ENCODE data around the gene ESRRB.

ESRRB gene

DNA sequence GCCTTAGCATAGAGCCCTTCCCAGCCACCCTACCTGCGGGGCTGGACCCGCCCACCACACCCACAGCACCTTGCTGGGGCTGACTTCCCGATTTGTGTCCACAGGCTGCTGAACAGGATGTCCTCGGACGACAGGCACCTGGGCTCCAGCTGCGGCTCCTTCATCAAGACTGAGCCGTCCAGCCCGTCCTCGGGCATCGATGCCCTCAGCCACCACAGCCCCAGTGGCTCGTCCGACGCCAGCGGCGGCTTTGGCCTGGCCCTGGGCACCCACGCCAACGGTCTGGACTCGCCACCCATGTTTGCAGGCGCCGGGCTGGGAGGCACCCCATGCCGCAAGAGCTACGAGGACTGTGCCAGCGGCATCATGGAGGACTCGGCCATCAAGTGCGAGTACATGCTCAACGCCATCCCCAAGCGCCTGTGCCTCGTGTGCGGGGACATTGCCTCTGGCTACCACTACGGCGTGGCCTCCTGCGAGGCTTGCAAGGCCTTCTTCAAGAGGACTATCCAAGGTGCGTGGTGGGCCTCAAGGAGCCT, 63.4 kb downstream of the ESRRB start:
- Histone ChIP-seq H2BK5ac (ENCODE audit: low read length) (peak overlapping the region; percentile 13), H2BK12ac (ENCODE audit: low read length) (peak overlapping the region; percentile 84), H4K8ac (ENCODE audit: low read depth, low read length) (no peak overlapping the region), H2BK15ac (ENCODE audit: low read length) (no peak overlapping the region), H3K27ac (replicated peaks; ENCODE audit: low read length) (no peak overlapping the region), H3K9me3 (replicated peaks in 1 of 2; ENCODE audit: control insufficient read depth in 2 of 2, insufficient read depth in 1 of 2, low read depth in 1 of 2, low read length in 2 of 2) (no peaks in the 10 kb centered on the region), H3K79me1 (ENCODE audit: low read depth, low read length) (no peaks in the 10 kb centered on the region), H2AFZ (ENCODE audit: low read length) (no peak overlapping the region), H3K18ac (ENCODE audit: low read length) (peak overlapping the region; percentile 64), H3K9ac (ENCODE audit: low read depth, low read length, poor library complexity) (no peak overlapping the region), H2BK120ac (ENCODE audit: low read depth, low read length) (no peak overlapping the region), H3K27me3 (ENCODE audit: control insufficient read depth in 3 of 3, insufficient read depth in 3 of 3, low read depth in 1 of 3, low read length in 3 of 3) (no peaks in the 10 kb centered on the region), H4K91ac (ENCODE audit: low read depth, low read length, poor library complexity) (no peak overlapping the region), H3K36me3 (replicated peaks in 1 of 2; ENCODE audit: control insufficient read depth in 2 of 2, insufficient read depth in 2 of 2, low read length in 2 of 2) (no peaks in the 10 kb centered on the region), H3K4ac (ENCODE audit: low read length) (no peak overlapping the region), H3K14ac (ENCODE audit: low read length) (peak overlapping the region; percentile 97), H3K4me1 (ENCODE audit: control insufficient read depth in 2 of 2, insufficient read depth in 1 of 2, low read depth in 1 of 2, low read length in 2 of 2) (peaks cover 0 to 3% of the 10 kb centered on the region in 2 donors), H3K4me3 (ENCODE audit: low read length in 2 of 2) (no peak overlapping the region), H3K4me2 (ENCODE audit: insufficient read depth, low read length, poor library complexity, severe bottlenecking) (no peak overlapping the region), H3K23ac (ENCODE audit: low read depth, low read length, poor library complexity) (peak overlapping the region; percentile 89), H2AK5ac (ENCODE audit: low read depth, low read length) (peak overlapping the region; percentile 46)
- no peak for DNase-seq (ENCODE audit: low spot score)
- WGBS, 2 donors (ENCODE audit: extremely low coverage in 2 of 2, insufficient read length in 2 of 2, insufficient replicate concordance in 1 of 2) = no CpG with 5 or more reads among the region's 33 CpGs

- Histone ChIP-seq H3K14ac (ENCODE audit: low read length) (no peak overlapping the region), H2BK120ac (ENCODE audit: low read depth, low read length) (no peak overlapping the region), H3K27me3 (ENCODE audit: control insufficient read depth in 3 of 3, insufficient read depth in 3 of 3, low read depth in 1 of 3, low read length in 3 of 3) (no peaks in the 10 kb centered on the region), H3K9ac (ENCODE audit: low read depth, low read length, poor library complexity) (no peak overlapping the region), H3K4me2 (ENCODE audit: insufficient read depth, low read length, poor library complexity, severe bottlenecking) (no peak overlapping the region), H2AK5ac (ENCODE audit: low read depth, low read length) (no peak overlapping the region), H3K9me3 (replicated peaks in 1 of 2; ENCODE audit: control insufficient read depth in 2 of 2, insufficient read depth in 1 of 2, low read depth in 1 of 2, low read length in 2 of 2) (no peaks in the 10 kb centered on the region), H3K23ac (ENCODE audit: low read depth, low read length, poor library complexity) (no peak overlapping the region), H3K27ac (replicated peaks; ENCODE audit: low read length) (no peak overlapping the region), H3K4ac (ENCODE audit: low read length) (no peak overlapping the region), H4K8ac (ENCODE audit: low read depth, low read length) (no peak overlapping the region), H3K4me3 (ENCODE audit: low read length in 2 of 2) (no peak overlapping the region), H2BK15ac (ENCODE audit: low read length) (no peak overlapping the region), H2BK12ac (ENCODE audit: low read length) (no peak overlapping the region), H3K79me1 (ENCODE audit: low read depth, low read length) (no peaks in the 10 kb centered on the region), H2BK5ac (ENCODE audit: low read length) (no peak overlapping the region), H3K4me1 (ENCODE audit: control insufficient read depth in 2 of 2, insufficient read depth in 1 of 2, low read depth in 1 of 2, low read length in 2 of 2) (peaks cover 0 to 7% of the 10 kb centered on the region in 2 donors), H3K18ac (ENCODE audit: low read length) (no peak overlapping the region), H3K36me3 (replicated peaks in 1 of 2; ENCODE audit: control insufficient read depth in 2 of 2, insufficient read depth in 2 of 2, low read length in 2 of 2) (no peaks in the 10 kb centered on the region), H4K91ac (ENCODE audit: low read depth, low read length, poor library complexity) (no peak overlapping the region), H2AFZ (ENCODE audit: low read length) (no peak overlapping the region)
- WGBS, 2 donors (ENCODE audit: extremely low coverage in 2 of 2, insufficient read length in 2 of 2, insufficient replicate concordance in 1 of 2) = no CpG with 5 or more reads among the region's 2 CpGs
- DNase-seq (ENCODE audit: low spot score) = no peak
Measured at GRCh38 chr14:76446486-76446885, 70.5 kb downstream of the ESRRB start.

DNA sequence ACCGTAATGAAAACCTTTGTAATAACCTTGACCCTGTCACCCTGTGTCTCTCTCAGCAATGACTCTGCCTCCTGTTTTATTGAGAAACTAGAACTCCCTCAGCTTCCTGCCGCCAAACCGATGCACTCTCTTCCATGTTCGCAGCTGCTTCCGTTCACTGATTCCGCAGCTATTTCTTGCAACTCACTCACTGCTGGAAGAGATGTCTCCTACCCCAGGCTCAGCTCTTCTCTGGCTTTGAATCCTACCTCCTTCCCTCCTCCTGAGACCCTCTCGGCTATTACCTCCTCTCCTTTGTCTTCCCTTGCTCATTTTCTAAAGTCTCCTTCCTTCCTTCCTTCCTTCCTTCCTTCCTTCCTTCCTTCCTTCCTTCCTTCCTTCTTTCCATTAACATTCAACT, 71.0 kb downstream of the ESRRB start:
- Histone ChIP-seq H2BK12ac (ENCODE audit: low read length) (no peak overlapping the region), H3K4ac (ENCODE audit: low read length) (no peak overlapping the region), H3K14ac (ENCODE audit: low read length) (no peak overlapping the region), H3K27ac (replicated peaks; ENCODE audit: low read length) (no peak overlapping the region), H3K23ac (ENCODE audit: low read depth, low read length, poor library complexity) (no peak overlapping the region), H3K18ac (ENCODE audit: low read length) (no peak overlapping the region), H3K36me3 (replicated peaks in 1 of 2; ENCODE audit: control insufficient read depth in 2 of 2, insufficient read depth in 2 of 2, low read length in 2 of 2) (no peaks in the 10 kb centered on the region), H2BK5ac (ENCODE audit: low read length) (no peak overlapping the region), H3K9me3 (replicated peaks in 1 of 2; ENCODE audit: control insufficient read depth in 2 of 2, insufficient read depth in 1 of 2, low read depth in 1 of 2, low read length in 2 of 2) (no peaks in the 10 kb centered on the region), H3K4me1 (ENCODE audit: control insufficient read depth in 2 of 2, insufficient read depth in 1 of 2, low read depth in 1 of 2, low read length in 2 of 2) (peaks cover 0 to 7% of the 10 kb centered on the region in 2 donors), H3K4me2 (ENCODE audit: insufficient read depth, low read length, poor library complexity, severe bottlenecking) (no peak overlapping the region), H3K9ac (ENCODE audit: low read depth, low read length, poor library complexity) (no peak overlapping the region), H3K79me1 (ENCODE audit: low read depth, low read length) (no peaks in the 10 kb centered on the region), H4K91ac (ENCODE audit: low read depth, low read length, poor library complexity) (no peak overlapping the region), H2AFZ (ENCODE audit: low read length) (no peak overlapping the region), H2BK120ac (ENCODE audit: low read depth, low read length) (no peak overlapping the region), H3K27me3 (ENCODE audit: control insufficient read depth in 3 of 3, insufficient read depth in 3 of 3, low read depth in 1 of 3, low read length in 3 of 3) (no peaks in the 10 kb centered on the region), H4K8ac (ENCODE audit: low read depth, low read length) (no peak overlapping the region), H3K4me3 (ENCODE audit: low read length in 2 of 2) (no peak overlapping the region), H2AK5ac (ENCODE audit: low read depth, low read length) (no peak overlapping the region), H2BK15ac (ENCODE audit: low read length) (no peak overlapping the region)
- WGBS, 2 donors (ENCODE audit: extremely low coverage in 2 of 2, insufficient read length in 2 of 2, insufficient replicate concordance in 1 of 2) = no CpG with 5 or more reads among the region's 7 CpGs
- DNase-seq (ENCODE audit: low spot score) = no peak

DNA sequence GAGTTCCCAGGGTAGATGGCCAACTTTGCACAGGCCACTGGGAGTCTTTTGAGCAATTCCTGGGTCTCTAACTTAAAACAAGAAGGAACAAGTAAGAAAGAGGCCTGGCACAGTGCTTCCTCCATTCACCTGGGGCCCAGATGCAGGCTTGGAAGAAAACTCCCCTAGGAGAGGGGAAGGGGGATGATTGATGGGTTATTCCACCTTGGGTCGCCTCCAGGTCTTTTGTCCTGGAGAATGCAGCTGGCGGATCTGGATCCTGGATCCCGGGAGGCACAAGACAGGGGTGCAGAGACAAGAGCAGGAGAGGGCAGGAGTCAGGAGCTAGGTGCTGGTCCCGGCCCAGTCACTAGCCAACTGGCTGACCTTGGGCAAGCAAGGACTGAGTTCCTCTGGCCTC, 74.5 kb downstream of the ESRRB start:
- Histone ChIP-seq H3K9me3 (replicated peaks in 1 of 2; ENCODE audit: control insufficient read depth in 2 of 2, insufficient read depth in 1 of 2, low read depth in 1 of 2, low read length in 2 of 2) (no peaks in the 10 kb centered on the region), H3K27ac (replicated peaks; ENCODE audit: low read length) (no peak overlapping the region), H3K14ac (ENCODE audit: low read length) (no peak overlapping the region), H2AK5ac (ENCODE audit: low read depth, low read length) (peak overlapping the region; percentile 33), H2AFZ (ENCODE audit: low read length) (no peak overlapping the region), H3K18ac (ENCODE audit: low read length) (peak overlapping the region; percentile 52), H3K36me3 (replicated peaks in 1 of 2; ENCODE audit: control insufficient read depth in 2 of 2, insufficient read depth in 2 of 2, low read length in 2 of 2) (no peaks in the 10 kb centered on the region), H4K8ac (ENCODE audit: low read depth, low read length) (no peak overlapping the region), H3K4ac (ENCODE audit: low read length) (no peak overlapping the region), H4K91ac (ENCODE audit: low read depth, low read length, poor library complexity) (no peak overlapping the region), H2BK12ac (ENCODE audit: low read length) (no peak overlapping the region), H3K23ac (ENCODE audit: low read depth, low read length, poor library complexity) (no peak overlapping the region), H3K4me3 (ENCODE audit: low read length in 2 of 2) (no peak overlapping the region), H2BK120ac (ENCODE audit: low read depth, low read length) (no peak overlapping the region), H2BK15ac (ENCODE audit: low read length) (no peak overlapping the region), H3K27me3 (ENCODE audit: control insufficient read depth in 3 of 3, insufficient read depth in 3 of 3, low read depth in 1 of 3, low read length in 3 of 3) (no peaks in the 10 kb centered on the region), H3K4me1 (ENCODE audit: control insufficient read depth in 2 of 2, insufficient read depth in 1 of 2, low read depth in 1 of 2, low read length in 2 of 2) (peaks cover 0 to 7% of the 10 kb centered on the region in 2 donors), H2BK5ac (ENCODE audit: low read length) (peak overlapping the region; percentile 79), H3K4me2 (ENCODE audit: insufficient read depth, low read length, poor library complexity, severe bottlenecking) (no peak overlapping the region), H3K9ac (ENCODE audit: low read depth, low read length, poor library complexity) (no peak overlapping the region), H3K79me1 (ENCODE audit: low read depth, low read length) (no peaks in the 10 kb centered on the region)
- WGBS, 2 donors (ENCODE audit: extremely low coverage in 2 of 2, insufficient read length in 2 of 2, insufficient replicate concordance in 1 of 2) = no CpG with 5 or more reads among the region's 4 CpGs
- no peak for DNase-seq (ENCODE audit: low spot score)
